Activated CD4-positive, alpha-beta T cell treated with anti-CD3 and anti-CD28 coated beads for 48 hours (primary cell): ENCODE measurements around the gene PRIMPOL.

Experiments
- DNase-seq: peaks from one replicate; pipeline ENCODE4 v3.0.0-alpha.2; 2020

PRIMPOL gene

DNA sequence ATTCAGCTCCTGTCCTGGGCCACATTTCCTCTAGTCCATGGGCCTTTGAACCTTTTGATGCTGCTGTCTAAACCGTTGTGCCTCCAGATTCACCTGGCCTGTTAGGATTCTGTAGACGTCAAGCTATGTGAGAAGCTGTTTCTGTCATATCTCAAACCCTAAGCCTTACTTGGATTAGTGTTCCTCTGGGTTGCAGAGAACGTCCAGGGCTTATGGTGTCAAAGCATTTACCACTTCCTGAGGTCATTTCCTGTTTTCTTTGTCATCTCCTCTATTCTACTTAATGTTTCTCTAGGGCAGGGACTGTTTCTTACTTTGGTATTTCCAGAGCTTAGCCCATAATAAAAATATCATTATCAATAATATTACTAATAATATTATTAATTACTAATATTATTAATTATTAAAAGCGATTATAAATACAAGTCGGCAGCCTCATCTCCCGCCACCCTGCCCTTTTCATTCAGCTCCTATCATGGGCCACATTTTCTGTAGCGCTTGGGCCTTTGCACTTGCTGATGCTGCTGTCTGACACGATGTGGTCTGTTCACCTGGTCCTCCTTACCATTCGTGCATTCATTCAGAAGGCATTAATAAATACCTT lies 19.1 kb downstream of the PRIMPOL start:
- DNase-seq, result no peak

GRCh38 chr4:184669251-184669650 lies 19.7 kb downstream of the PRIMPOL start:
- DNase-seq, result no peak

- DNase-seq, result no peak
Observed at GRCh38 chr4:184671101-184671500, 21.6 kb downstream of the PRIMPOL start.

DNA sequence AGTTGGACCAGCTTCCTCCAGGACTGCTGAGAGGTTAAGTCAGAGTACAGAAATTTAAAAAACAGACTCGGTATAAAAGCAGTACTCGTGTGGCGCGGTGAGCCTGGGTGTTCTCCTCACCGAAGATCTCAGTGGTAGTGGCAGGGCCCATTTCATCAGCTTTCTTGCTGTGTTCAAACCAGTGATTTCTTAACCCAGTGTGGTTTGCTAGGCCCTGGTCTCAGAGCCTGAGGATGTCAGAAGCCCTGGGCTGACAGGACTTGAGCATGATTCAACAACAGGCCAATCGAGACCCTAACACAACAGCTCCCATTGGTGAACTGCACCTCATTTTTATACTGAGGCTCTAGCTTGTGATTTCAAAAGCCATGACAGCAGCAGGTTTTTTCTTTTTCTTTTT lies 23.2 kb downstream of the PRIMPOL start:
- DNase-seq, result no peak

GRCh38 chr4:184674011-184674410 lies 24.5 kb downstream of the PRIMPOL start:
- DNase-seq, result no peak

- no peak for DNase-seq
Observed at GRCh38 chr4:184675018-184675417, 25.5 kb downstream of the PRIMPOL start.

GRCh38 chr4:184675821-184676492 lies 26.4 kb downstream of the PRIMPOL start:
- no peak for DNase-seq

GRCh38 chr4:184680698-184681097 lies 31.2 kb downstream of the PRIMPOL start:
- no peak for DNase-seq

DNA sequence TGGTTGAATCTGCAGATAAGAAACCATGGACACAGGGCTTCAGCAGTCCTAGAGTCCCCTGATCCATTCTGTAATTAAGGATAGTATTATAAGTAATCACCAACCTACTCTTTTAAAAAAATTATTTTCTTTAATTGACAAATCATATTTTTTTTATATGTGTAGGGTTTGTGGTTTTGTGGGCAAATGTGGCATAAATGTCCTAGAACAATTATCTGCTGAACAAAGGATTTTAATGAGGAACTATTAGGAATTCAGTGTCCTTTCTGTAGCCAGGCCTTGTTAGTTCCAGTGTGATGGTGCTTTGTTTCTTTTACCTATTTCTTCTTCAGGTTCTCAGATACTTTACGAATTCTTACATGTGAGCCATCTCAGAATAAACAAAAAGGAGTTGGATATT lies 32.4 kb downstream of the PRIMPOL start:
- DNase-seq, result no peak

DNA sequence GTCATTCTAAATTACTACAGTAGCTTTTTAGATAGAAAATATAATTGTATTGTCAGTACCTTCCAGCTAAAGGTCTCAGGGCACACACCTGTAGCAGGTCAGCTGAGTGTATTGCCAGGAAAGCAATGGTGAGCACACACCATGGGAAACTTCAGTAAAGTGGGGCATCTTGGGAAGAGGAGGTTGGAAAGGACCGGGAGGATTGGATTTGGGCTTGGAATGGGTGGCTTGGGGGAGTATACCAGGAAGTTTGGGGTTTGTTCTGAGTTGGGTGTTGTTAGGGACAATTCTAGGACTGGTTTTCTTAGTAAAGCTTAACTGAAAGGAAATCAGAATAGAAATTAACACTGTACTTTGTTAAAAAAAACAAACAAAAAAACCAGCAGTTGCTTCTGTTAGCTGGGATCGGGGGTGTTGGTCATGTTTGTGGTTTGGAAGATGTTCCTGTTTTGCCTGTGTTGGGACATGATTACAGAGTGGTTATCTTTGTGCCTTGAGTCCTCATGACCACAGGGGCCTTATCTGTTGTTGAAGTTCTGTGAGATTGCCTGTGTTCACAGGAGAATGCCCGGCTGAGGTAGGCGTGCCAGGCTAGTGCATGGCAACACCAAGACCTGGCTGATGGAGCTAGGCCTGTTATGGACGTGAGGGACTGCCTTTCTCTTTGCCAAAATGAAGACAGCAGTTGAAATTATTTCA lies 35.1 kb downstream of the PRIMPOL start:
- no peak for DNase-seq

DNA sequence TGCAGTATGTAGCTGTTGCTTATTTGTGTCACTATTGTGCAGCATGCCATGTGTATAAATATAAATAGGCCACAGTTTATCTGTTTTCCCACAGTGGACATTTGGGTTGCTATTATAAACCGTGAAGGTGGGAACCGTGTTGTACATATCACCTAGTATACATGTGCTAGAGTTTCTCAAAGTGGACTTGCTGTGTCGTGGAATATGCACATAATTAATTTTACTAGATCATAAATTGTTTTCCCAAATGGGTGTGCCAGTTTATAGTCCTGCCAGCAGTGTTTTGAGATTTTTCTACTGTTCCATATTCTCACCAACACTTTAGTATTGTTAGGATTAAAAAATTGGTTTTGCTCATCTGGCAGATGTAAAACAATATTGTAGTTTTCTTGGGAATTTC lies 38.5 kb downstream of the PRIMPOL start:
- DNase-seq, result no peak

GRCh38 chr4:184688447-184688846 lies 38.9 kb downstream of the PRIMPOL start:
- DNase-seq, result peak; percentile 59

- no peak for DNase-seq
Observed at GRCh38 chr4:184689681-184690080, 40.1 kb downstream of the PRIMPOL start.

GRCh38 chr4:184693056-184693455 lies 43.5 kb downstream of the PRIMPOL start:
- DNase-seq, result no peak

DNA sequence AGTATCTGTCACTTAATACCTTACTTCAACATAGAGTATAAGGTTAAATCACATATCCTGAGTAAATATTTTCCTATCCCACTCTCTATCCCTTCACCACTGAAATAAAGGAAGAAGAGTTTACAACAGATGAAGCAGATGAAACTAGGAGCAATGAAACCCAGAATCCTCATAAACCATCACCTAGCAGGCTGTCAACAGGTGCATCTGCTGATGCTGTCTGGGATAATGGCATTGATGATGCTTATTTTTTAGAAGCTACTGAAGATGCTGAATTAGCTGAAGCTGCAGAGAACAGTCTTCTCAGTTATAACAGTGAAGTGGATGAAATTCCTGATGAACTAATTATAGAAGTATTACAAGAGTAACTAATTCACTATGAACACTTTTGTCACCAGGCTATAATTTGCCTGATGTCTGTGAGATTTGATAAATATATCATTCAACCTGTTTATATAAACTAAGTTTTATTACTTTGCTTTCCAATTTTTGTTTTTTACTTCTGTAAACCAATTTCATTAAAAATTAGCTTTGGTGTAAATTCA lies 44.9 kb downstream of the PRIMPOL start:
- DNase-seq, result no peak

DNA sequence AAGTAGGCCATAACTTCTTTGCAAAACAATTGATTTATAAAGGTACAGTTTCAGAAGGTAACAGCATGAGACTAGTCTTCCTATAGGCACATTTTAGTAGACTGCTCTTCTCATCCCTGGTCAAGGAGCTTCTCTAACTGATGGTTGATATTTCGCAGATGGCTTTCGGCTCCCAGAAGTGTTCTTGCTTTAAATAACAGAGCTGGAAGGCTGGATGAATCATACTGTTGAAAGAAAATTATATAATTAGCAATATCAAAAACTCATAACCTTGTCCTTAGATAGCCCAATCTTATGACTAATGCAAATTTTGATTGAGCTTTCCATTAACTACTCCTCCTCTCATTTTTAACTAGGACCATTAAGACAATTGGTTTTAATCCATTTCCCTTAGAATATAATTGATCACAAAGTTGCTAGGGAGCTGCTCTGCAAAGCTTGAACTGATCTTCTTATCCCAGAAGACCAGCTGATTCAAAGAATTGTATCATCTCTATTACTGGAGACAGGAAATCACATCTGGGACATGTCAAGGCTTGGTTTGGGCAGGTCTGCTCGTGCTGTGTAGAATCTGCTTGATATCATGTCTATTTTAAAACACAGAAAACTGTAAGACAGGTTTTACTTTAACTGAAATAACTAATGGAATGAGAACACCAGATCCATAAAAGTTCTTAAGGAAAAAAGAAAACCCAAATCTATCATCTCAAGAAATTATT lies 45.8 kb downstream of the PRIMPOL start:
- DNase-seq, result no peak

GRCh38 chr4:184697956-184698355 lies 48.4 kb downstream of the PRIMPOL start:
- DNase-seq, result no peak

DNA sequence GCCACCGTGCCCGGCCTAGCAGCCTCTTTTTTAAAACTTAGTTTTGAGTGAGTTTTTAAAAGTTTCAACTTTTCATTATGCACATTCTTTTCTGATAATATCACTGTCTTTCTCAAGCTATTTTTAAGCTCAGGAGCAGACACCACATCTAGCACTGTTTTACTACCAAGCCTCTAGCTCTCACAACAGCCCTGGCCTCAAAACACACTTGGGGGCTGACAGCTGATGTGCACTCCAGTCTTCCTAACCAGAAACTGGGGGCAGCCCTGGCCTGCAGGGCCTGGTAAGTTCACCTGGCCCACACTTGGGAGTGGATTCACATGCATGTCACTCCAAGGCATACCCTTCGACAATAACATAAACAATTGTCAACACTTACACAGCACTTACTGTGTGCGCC lies 50.4 kb downstream of the PRIMPOL start:
- DNase-seq, result no peak

DNA sequence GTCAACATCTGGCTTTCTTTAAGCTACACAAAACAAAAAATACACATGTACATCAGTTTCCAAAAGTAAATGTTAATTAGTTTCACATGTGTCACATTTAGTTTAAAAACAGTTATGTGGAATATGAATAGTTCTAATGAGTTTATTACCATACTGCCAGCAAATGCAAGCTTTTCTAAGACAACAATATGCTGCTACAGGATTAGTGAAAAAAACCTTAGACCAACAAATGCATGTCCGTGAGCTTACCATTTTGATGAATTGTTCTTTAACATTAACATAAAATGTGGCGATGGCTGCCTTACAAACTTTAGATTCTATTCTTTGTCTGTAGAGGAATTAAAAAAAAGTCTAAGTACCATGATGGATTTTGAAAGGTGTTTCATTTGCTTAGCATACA lies 52.6 kb downstream of the PRIMPOL start:
- DNase-seq, result no peak

DNA sequence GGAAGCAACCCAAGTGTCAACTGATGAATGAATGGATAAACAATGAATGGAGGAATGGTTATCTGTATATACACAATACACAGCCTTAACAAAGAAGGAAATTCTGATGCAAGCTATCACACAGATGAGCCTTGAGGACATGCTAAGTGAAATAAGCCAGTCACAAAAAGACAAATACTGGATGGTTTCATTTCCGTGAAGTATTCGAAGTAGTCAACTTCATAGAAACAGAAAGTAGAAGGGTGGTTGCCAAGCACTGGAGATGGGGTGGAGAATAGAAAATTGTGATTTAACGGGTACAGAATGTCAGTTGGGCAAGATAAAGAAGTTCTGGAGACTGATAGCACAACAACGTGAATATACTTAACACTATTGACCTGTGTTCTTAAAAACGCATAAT lies 56.2 kb downstream of the PRIMPOL start:
- DNase-seq, result no peak

DNA sequence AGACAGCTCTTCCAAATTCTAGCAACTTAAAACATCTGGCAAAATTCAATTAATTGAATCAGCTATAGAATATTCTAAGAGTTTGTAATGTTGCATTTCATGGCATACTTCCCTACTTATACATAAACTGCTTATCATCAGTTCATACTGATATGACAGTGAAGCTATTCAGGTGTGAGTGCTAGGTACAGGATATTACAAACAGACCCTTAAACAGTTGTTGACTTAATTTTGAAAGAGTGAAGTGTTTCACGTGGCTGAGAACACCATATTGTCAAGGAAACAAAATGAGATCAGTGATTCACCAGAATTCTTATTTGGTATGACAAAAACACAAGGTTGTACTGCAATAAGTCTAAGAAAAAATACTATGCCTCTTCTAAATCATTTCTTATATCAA lies 56.9 kb downstream of the PRIMPOL start:
- no peak for DNase-seq

DNA sequence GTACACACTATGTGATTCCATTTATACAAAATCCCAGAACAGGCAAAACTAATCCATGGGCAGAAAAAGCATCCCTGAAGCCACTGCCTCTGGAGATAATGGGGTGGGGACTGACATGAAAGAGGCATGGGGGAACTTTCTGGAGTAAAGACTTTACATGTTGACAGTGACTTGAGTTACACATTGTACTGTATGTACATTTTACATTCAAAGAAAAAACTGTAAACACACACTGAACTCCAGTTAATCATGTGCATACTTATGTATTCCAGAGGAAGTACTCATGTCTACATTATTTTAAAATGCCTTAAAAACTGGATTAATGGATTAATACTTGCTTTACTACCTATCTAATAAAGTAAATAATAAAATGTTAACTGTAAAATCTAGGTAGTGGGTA lies 62.8 kb downstream of the PRIMPOL start:
- DNase-seq, result no peak

DNA sequence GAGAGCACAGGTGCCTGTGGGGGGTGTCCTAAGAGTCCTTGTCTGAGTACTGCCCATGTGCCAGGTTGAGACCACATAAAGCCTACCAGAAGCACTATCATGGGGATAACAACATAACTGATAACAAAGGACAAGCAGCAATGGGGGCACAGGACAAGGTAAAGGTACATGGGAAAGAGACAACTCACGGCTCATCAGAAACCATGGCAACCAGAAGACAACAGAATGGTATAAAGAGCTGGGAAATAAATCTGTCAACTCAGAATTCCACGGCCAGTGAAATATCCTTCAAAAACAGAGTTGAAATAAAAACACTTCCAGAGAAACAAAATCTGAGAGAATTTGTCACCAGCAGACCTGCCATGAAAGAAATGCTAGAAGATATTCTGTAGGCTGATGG lies 64.3 kb downstream of the PRIMPOL start:
- no peak for DNase-seq

- DNase-seq, result no peak
Observed at GRCh38 chr4:184715526-184715925, 66.0 kb downstream of the PRIMPOL start.
